GM12874 (cell line): Measurements from ENCODE around the gene MBTPS2.

Source experiments
- TF ChIP-seq, protein P1 (sequence below): IDR thresholded peaks from 2 replicates; pipeline ENCODE4 v1.5.1; 2011; ENCODE audit warnings: low read depth, mild to moderate bottlenecking, control low read depth, low read length, moderate library complexity; ENCODE audit not compliant: insufficient read depth

The MBTPS2 gene

DNA sequence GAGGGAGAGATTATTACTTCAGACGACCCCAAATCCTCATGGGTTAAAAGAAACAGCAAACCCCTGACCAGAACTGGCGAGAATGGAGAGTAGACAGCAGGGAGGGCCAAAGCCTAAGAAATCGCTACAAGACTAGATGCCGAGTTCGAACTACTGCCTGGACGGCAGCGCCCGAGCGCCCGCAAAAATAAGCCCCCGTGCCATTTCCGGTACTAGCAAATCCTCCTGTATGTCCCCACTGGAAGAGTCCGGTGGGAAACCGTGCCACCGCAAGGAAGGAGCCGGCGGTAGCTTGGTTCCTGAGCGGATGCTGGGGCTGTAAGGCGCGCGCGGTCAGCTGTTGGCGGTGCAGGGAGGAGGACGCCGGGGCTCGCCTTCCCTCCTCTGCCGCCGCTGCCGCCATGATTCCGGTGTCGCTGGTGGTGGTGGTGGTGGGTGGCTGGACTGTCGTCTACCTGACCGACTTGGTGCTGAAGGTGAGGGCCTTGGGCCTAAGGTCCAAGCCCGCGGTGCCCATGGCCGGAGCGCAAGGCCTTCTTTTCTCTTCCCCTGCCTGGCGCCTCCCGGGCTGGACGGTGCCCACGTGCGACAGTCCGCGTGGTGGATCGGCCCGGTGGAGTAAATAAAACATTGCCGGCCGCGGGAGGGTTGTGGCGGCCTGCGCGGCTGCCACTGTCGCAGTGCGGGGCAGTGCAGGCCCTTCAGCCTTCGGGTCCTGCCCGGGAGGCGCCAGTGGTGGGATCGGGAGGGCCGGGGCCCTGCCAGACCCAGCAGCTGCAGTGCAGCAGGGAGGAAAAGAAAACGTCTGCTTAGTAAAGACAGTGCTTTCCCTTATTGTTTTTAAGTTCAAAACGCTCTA, at the start of gene MBTPS2:
MBTPS2 (plus strand) TSS at position 284 of the 859 bp plus-strand sequence; CDS start at position 402, 118 bp downstream.
- TF ChIP-seq, protein P1, sequence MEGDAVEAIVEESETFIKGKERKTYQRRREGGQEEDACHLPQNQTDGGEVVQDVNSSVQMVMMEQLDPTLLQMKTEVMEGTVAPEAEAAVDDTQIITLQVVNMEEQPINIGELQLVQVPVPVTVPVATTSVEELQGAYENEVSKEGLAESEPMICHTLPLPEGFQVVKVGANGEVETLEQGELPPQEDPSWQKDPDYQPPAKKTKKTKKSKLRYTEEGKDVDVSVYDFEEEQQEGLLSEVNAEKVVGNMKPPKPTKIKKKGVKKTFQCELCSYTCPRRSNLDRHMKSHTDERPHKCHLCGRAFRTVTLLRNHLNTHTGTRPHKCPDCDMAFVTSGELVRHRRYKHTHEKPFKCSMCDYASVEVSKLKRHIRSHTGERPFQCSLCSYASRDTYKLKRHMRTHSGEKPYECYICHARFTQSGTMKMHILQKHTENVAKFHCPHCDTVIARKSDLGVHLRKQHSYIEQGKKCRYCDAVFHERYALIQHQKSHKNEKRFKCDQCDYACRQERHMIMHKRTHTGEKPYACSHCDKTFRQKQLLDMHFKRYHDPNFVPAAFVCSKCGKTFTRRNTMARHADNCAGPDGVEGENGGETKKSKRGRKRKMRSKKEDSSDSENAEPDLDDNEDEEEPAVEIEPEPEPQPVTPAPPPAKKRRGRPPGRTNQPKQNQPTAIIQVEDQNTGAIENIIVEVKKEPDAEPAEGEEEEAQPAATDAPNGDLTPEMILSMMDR: no peak

DNA sequence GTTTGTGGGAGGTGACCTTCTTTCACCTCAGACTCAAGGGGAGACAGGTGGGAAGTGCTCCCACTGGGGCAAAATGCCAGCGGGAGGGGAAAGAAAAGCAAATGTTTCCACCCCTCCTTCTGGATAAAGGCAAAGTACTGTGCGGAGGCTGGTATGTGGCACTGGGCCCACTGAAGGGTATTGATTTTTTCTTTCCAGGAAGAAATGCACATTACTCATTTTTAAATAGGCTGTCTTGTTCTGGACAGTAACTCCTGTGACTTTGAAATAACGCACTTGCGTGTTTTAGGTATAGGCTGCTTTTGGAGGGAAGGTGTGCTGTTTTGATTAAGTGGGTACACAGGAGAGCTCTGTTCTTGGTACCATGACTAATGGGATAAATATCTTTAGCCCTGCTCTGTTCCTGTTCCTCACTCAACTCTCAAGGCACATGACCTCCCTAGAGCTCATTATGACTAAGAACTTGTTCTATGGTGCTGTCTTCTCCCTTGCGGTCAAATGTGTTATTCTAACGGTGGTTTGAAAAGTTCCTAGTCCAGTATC, 40.7 kb upstream of the MBTPS2 start:
- TF ChIP-seq, protein P1: no peak

DNA sequence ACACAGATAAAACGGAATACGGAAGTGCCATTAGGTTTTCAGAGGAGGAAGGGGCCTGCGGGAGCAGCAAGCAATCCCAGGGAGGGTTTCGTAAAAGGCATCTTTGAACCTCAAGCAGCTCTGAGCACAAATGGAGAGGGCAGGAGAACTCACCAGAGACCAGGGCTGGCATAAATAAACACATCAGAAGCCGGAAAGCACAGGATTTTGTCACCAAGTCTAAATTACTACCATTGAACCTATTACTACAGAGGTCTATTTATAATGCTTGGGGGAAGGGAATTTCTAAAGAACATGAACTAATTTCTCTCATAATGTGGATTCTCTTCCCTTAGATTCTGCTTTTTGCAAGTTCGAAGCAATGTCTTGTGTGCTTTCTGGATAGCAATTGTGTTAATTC, 39.6 kb upstream of the MBTPS2 start:
- TF ChIP-seq, protein P1: no peak

DNA sequence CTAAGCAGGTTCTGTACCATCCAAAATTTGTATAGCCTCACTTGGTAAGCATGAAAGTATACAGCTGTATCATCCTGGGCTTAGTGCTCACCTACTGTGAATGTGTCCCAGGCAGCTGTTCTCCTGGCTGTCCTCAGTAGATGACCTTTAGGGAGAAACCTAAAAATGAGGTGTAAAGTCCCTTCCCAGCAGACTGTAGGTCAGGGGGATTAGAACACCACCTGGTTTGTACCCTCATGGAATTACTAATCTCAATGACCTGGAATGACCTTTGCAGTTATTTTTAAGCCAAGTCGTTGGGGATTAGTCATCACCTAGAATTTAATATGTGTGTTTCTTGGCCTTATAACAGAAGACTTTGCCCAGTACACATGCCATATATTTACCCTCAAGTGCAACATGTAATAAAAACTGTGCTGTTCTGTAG, 39.1 kb upstream of the MBTPS2 start:
- TF ChIP-seq, protein P1: no peak

DNA sequence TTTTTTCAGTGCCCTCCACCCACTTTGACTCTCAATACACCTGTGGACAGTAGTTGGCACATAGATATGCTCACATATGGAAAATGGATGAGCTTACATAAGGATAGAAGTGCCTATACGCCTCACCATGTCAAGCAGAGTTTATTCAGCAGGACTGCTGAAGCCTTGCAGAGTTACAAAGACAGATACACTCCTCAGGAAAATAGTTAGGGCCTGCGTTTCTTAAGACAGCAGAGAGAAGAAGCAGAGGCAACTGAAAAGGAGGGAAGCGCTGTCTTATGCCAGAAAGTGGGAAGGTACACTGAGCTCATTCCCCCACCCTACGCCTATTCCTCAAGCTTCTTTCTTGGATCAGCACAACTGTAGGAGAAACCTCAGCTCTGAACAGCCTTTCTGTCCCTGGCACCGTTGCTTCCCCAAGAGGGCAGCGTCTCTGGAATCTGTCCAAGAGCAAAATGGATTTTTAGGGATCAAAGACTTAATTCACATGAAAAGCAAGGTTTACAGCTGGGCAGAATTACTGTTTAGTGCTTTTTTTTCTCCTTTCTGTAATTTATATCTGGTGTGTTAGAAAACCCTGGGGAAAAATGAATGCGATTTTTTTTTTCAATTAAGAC, 37.3 kb upstream of the MBTPS2 start:
- TF ChIP-seq, protein P1: no peak

DNA sequence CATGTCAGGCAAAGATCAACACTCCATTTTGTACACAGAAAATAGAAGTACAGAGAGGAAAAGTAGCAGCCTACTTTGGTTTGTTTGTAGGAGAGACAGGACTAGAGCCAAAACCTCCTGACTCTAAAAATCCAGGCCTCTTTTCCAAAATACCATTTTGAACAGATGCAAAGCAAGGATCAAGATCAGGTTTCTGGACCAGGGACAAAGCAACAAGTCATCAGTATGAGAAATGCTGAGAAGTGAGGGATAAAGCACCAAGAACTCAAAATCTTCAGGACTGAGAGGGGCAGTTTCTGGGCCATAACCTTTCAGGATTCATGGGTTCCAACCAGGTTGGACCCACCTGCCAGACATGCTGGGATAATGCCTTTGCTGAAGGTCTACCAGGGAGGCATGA, 36.6 kb upstream of the MBTPS2 start:
- TF ChIP-seq, protein P1: no peak

DNA sequence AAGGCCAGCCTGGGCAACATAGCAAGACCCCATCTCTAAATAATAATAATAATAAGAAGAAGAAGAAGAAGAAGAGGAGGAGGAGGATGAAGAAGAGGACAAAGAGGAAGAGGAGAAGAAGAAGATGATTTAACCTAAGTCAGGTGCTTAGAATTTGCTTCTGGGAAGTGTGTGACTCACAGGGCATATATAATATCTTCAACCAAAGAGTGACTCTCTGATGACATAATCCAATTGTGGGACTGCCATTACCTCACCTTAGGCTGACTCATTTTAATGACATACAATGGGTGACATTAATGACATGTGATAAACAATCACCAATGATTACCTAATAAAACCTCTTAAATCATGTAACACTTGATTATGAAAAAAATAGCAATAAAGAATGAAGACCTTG, 32.7 kb upstream of the MBTPS2 start:
- TF ChIP-seq, protein P1: no peak
